GM23338 (cell line): ENCODE results near the gene MRPL1. TPM values are rescaled to one million over a fixed set of nuclear protein-coding genes. Genes with fewer than 3 reads are reported as not detected.

ENCODE experiments used
- ATAC-seq: fragments of 200-7000 bp; cut with Tn5 transposase; 3 replicates; pipeline ENCODE4 v1.9.1; 2020
- DNase-seq: peaks from one replicate; pipeline ENCODE4 v3.0.0-alpha.2; 2015; ENCODE audit warnings: low spot score
- H2AFZ ChIP-seq: fragments of 200-600 bp; sonication (generic); 2 replicates; pipeline ENCODE4 v1.8.0; 2016; ENCODE audit warnings: antibody characterized with exemption, mild to moderate bottlenecking, moderate library complexity
- H3F3A ChIP-seq: fragments of 200-600 bp; sonication (generic); replicated peaks from 2 replicates; pipeline ENCODE4 v1.8.0; 2017; ENCODE audit warnings: antibody characterized with exemption, mixed run types, low read depth
- H3K27ac ChIP-seq: fragments of 200-600 bp; sonication (generic); 2 replicates; pipeline ENCODE4 v1.6.1; 2016; ENCODE audit warnings: low read depth
- H3K27me3 ChIP-seq: fragments of 200-600 bp; sonication (generic); 2 replicates; pipeline ENCODE4 v1.8.0; 2016; ENCODE audit warnings: mild to moderate bottlenecking, mixed run types, moderate library complexity; ENCODE audit not compliant: insufficient read depth
- H3K36me3 ChIP-seq: fragments of 200-600 bp; sonication (generic); 2 replicates; pipeline ENCODE4 v1.8.0; 2016; ENCODE audit warnings: mild to moderate bottlenecking; ENCODE audit not compliant: insufficient read depth
- H3K4me1 ChIP-seq: fragments of 200-600 bp; sonication (generic); 2 replicates; pipeline ENCODE4 v1.8.0; 2016; ENCODE audit warnings: mild to moderate bottlenecking, moderate library complexity; ENCODE audit not compliant: insufficient read depth
- H3K4me2 ChIP-seq: fragments of 200-600 bp; sonication (generic); 2 replicates; pipeline ENCODE4 v1.7.1; 2017; ENCODE audit warnings: mixed run types
- H3K4me3 ChIP-seq: fragments of 200-600 bp; sonication (generic); 2 replicates; pipeline ENCODE4 v1.6.1; 2016; ENCODE audit warnings: mixed run types
- H3K79me2 ChIP-seq: fragments of 200-600 bp; sonication (generic); replicated peaks from 2 replicates; pipeline ENCODE4 v1.8.0; 2017; ENCODE audit warnings: mild to moderate bottlenecking; ENCODE audit not compliant: insufficient read depth
- H3K9me2 ChIP-seq: fragments of 200-600 bp; sonication (generic); 2 replicates; pipeline ENCODE4 v1.8.0; 2017; ENCODE audit not compliant: insufficient read depth
- H4K20me1 ChIP-seq: fragments of 200-600 bp; sonication (generic); replicated peaks from 2 replicates; pipeline ENCODE4 v1.8.0; 2017; ENCODE audit warnings: mild to moderate bottlenecking; ENCODE audit not compliant: insufficient read depth
- H3K27ac Mint-ChIP-seq: 2 replicates; pipeline ENCODE4 v1.8.0; 2020; ENCODE audit warnings: inconsistent platforms, mild to moderate bottlenecking, moderate library complexity, mixed read lengths
- H3K27me3 Mint-ChIP-seq: 3 replicates; pipeline ENCODE4 v1.8.0; 2022; ENCODE audit warnings: low read depth, mild to moderate bottlenecking, moderate library complexity, mixed read lengths, inconsistent platforms; ENCODE audit not compliant: insufficient read depth, poor library complexity
- H3K36me3 Mint-ChIP-seq: 3 replicates; pipeline ENCODE4 v1.8.0; 2021; ENCODE audit warnings: low read depth, mild to moderate bottlenecking, inconsistent platforms, moderate library complexity, mixed read lengths
- H3K4me1 Mint-ChIP-seq: 3 replicates; pipeline ENCODE4 v1.8.0; 2020; ENCODE audit warnings: mild to moderate bottlenecking, inconsistent platforms, mixed read lengths
- H3K4me3 Mint-ChIP-seq: 3 replicates; pipeline ENCODE4 v1.8.0; 2021; ENCODE audit warnings: moderate library complexity, mild to moderate bottlenecking, inconsistent platforms, mixed read lengths
- H3K9me3 Mint-ChIP-seq: 3 replicates; pipeline ENCODE4 v1.8.0; 2020; ENCODE audit warnings: moderate library complexity, mild to moderate bottlenecking, inconsistent platforms, mixed read lengths
- CTCF ChIP-seq, 2 experiments: fragments of 200-600 bp in 1 of 2; sonication (generic) in 1 of 2; conservative IDR thresholded peaks; 2 replicates each; pipeline versions ENCODE4 v1.5.1 to v1.6.1; 2016 to 2017; ENCODE audit warnings: antibody characterized with exemption in 2 of 2, low read depth in 2 of 2, mild to moderate bottlenecking in 2 of 2, moderate library complexity in 1 of 2
- EZH2 ChIP-seq: fragments of 200-600 bp; sonication (generic); IDR thresholded peaks from one replicate; pipeline ENCODE4 v1.8.0; 2017; ENCODE audit warnings: antibody characterized with exemption, mild to moderate bottlenecking, low read depth; ENCODE audit not compliant: unreplicated experiment
- JUNB ChIP-seq: IDR thresholded peaks from one replicate; pipeline ENCODE4 v1.6.1; 2016; ENCODE audit warnings: antibody characterized with exemption; ENCODE audit not compliant: unreplicated experiment
- NANOG ChIP-seq: IDR thresholded peaks from 2 replicates; pipeline ENCODE4 v1.6.1; 2016; ENCODE audit warnings: antibody characterized with exemption, borderline replicate concordance
- POLR2AphosphoS5 ChIP-seq: IDR thresholded peaks from 2 replicates; pipeline ENCODE4 v1.6.1; 2016; ENCODE audit warnings: antibody characterized with exemption, low read depth
- STAT1 ChIP-seq: IDR thresholded peaks from one replicate; pipeline ENCODE4 v1.6.1; 2016; ENCODE audit warnings: antibody characterized with exemption; ENCODE audit not compliant: unreplicated experiment
- polyA plus RNA-seq: library from polyadenylated mRNA; unstranded; fragments of >200 nt; fragmentation: Nextera tagmentation; extraction: Ambion mirVana; gene quantifications from 2 replicates; pipeline ENCODE4 v1.2.1, GENCODE V29; 2016
- total RNA-seq: library from RNA; depleted of rRNA; stranded (reverse); fragments of >200 nt; shearing (Covaris generic); gene quantifications from 2 replicates; pipeline ENCODE4 v1.2.3, GENCODE V29; 2014
- TF ChIP-seq, protein P1 (sequence below): fragments of 250-450 bp; sonication (Bioruptor Pico); IDR thresholded peaks from 2 replicates; pipeline ENCODE4 v1.5.0; 2020; ENCODE audit warnings: mild to moderate bottlenecking, moderate library complexity
- TF ChIP-seq, protein P2 (sequence below): IDR thresholded peaks from 2 replicates; pipeline ENCODE4 v1.6.1; 2016; ENCODE audit warnings: antibody characterized with exemption

Gene MRPL1
- total and polyA plus RNA-seq, 2 experiments from 2014 or later, result 29.2 to 46.5 TPM

GRCh38 chr4:77844363-77844762 lies 18.3 kb upstream of the MRPL1 start (continued):
- TF ChIP-seq, protein P1, sequence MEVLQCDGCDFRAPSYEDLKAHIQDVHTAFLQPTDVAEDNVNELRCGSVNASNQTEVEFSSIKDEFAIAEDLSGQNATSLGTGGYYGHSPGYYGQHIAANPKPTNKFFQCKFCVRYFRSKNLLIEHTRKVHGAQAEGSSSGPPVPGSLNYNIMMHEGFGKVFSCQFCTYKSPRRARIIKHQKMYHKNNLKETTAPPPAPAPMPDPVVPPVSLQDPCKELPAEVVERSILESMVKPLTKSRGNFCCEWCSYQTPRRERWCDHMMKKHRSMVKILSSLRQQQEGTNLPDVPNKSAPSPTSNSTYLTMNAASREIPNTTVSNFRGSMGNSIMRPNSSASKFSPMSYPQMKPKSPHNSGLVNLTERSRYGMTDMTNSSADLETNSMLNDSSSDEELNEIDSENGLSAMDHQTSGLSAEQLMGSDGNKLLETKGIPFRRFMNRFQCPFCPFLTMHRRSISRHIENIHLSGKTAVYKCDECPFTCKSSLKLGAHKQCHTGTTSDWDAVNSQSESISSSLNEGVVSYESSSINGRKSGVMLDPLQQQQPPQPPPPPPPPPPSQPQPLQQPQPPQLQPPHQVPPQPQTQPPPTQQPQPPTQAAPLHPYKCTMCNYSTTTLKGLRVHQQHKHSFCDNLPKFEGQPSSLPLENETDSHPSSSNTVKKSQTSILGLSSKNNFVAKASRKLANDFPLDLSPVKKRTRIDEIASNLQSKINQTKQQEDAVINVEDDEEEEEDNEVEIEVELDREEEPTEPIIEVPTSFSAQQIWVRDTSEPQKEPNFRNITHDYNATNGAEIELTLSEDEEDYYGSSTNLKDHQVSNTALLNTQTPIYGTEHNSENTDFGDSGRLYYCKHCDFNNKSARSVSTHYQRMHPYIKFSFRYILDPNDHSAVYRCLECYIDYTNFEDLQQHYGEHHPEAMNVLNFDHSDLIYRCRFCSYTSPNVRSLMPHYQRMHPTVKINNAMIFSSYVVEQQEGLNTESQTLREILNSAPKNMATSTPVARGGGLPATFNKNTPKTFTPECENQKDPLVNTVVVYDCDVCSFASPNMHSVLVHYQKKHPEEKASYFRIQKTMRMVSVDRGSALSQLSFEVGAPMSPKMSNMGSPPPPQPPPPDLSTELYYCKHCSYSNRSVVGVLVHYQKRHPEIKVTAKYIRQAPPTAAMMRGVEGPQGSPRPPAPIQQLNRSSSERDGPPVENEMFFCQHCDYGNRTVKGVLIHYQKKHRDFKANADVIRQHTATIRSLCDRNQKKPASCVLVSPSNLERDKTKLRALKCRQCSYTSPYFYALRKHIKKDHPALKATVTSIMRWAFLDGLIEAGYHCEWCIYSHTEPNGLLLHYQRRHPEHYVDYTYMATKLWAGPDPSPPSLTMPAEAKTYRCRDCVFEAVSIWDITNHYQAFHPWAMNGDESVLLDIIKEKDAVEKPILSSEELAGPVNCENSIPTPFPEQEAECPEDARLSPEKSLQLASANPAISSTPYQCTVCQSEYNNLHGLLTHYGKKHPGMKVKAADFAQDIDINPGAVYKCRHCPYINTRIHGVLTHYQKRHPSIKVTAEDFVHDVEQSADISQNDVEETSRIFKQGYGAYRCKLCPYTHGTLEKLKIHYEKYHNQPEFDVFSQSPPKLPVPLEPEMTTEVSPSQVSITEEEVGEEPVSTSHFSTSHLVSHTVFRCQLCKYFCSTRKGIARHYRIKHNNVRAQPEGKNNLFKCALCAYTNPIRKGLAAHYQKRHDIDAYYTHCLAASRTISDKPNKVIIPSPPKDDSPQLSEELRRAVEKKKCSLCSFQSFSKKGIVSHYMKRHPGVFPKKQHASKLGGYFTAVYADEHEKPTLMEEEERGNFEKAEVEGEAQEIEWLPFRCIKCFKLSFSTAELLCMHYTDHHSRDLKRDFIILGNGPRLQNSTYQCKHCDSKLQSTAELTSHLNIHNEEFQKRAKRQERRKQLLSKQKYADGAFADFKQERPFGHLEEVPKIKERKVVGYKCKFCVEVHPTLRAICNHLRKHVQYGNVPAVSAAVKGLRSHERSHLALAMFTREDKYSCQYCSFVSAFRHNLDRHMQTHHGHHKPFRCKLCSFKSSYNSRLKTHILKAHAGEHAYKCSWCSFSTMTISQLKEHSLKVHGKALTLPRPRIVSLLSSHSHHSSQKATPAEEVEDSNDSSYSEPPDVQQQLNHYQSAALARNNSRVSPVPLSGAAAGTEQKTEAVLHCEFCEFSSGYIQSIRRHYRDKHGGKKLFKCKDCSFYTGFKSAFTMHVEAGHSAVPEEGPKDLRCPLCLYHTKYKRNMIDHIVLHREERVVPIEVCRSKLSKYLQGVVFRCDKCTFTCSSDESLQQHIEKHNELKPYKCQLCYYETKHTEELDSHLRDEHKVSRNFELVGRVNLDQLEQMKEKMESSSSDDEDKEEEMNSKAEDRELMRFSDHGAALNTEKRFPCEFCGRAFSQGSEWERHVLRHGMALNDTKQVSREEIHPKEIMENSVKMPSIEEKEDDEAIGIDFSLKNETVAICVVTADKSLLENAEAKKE, result no peak
- no peak for TF ChIP-seq STAT1

DNA sequence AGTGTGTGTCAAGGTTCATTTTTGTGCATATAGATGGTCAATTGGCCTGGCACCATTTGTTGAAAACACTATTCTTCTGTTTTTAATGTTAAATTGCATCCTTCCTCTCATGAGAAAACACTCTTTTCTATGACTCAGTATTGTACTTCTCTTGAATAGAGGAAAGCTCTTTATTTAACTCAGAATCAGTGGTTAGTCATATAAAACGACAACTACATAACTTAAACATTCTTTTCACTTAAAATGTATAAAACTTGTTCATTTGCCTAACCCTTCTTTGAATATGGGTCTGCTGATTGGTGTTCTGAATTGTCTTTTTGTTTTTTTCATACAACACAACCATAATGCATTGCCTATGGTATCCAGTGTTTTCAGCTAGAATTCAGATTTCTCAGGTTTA lies 17.2 kb upstream of the MRPL1 start:
- ATAC-seq, result no peak
- Mint-ChIP-seq H3K27ac (no peak overlapping the region), H3K4me3 (no peak overlapping the region), H3K4me1 (peaks cover 11% of the 10 kb centered on the region; the same call in 2 of the 3 replicates), H3K9me3 (no peaks in the 10 kb centered on the region), H3K27me3 (peaks cover 1% of the 10 kb centered on the region), H3K36me3 (no peaks in the 10 kb centered on the region)
- no peak for DNase-seq
- Histone ChIP-seq H3F3A (no peaks in the 10 kb centered on the region), H3K79me2 (no peaks in the 10 kb centered on the region), H3K4me1 (peaks cover 7% of the 10 kb centered on the region), H2AFZ (no peak overlapping the region), H3K4me2 (no peak overlapping the region), H3K4me3 (no peak overlapping the region), H3K27ac (no peak overlapping the region), H3K27me3 (no peaks in the 10 kb centered on the region), H3K36me3 (no peaks in the 10 kb centered on the region), H3K9me2 (no peaks in the 10 kb centered on the region), H4K20me1 (no peaks in the 10 kb centered on the region)
- no peak for TF ChIP-seq NANOG
- no peak for TF ChIP-seq POLR2AphosphoS5
- no peak for TF ChIP-seq JUNB
- TF ChIP-seq, protein P2, sequence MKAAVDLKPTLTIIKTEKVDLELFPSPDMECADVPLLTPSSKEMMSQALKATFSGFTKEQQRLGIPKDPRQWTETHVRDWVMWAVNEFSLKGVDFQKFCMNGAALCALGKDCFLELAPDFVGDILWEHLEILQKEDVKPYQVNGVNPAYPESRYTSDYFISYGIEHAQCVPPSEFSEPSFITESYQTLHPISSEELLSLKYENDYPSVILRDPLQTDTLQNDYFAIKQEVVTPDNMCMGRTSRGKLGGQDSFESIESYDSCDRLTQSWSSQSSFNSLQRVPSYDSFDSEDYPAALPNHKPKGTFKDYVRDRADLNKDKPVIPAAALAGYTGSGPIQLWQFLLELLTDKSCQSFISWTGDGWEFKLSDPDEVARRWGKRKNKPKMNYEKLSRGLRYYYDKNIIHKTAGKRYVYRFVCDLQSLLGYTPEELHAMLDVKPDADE, result no peak
- TF ChIP-seq EZH2, result no peak
- TF ChIP-seq CTCF (conservative IDR thresholded peaks at IDR 0.05; ENCODE audit: low read depth in 2 of 2), result no peak
